Measurements from ENCODE around the gene UBE2U.

DNA sequence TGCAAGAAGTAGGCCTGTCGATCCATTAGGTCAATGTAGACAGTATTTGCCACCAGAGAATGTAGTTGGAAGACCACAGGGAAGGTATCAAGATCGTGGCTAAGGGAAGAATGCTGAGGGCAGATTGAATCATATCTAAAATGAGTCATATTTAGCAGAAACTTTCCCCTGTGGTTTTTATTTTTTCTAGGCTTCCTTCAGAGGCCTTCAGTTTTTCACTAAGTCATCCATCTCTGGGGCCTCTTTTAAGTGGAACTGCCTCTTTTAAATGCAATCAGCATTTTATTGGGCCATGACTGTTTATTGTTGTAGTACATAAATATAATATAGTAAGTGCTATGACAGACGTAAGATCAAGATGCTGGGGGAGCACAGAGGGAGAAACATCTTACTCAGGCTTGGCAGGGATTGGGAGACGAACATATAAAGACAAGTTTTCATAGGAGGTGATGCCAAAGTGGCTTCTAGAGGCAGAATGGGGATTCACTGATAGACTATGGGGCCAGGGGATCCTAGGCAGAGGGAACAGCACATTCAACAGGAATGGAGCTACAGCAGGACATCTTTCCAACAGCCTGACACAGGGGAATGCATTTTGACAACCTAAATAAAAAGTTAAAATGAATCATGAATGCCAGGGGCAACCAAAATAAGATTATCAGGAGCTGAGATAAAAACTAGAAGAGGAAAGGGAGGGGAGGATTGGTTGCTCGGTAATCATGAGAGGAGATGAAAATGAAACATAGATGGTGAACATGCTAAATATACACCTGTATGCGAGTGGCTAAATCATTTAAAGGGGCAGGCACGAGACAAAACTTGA lies 20.1 kb downstream of the UBE2U start:
- TF ChIP-seq CTCF (IDR thresholded peaks at IDR 0.05) (no peak), ZMAT4 (CRISPR knock-in tag; IDR thresholded peaks at IDR 0.05) (no peak), ATF2 (CRISPR knock-in tag; IDR thresholded peaks at IDR 0.05; ENCODE audit: borderline replicate concordance, low read depth) (no peak), TCF7 (CRISPR knock-in tag; IDR thresholded peaks at IDR 0.05; ENCODE audit: low read depth) (no peak), NR1H2 (CRISPR knock-in tag; IDR thresholded peaks at IDR 0.05) (no peak), CREM (CRISPR knock-in tag; IDR thresholded peaks at IDR 0.05) (no peak)
- TF ChIP-seq, protein P1, sequence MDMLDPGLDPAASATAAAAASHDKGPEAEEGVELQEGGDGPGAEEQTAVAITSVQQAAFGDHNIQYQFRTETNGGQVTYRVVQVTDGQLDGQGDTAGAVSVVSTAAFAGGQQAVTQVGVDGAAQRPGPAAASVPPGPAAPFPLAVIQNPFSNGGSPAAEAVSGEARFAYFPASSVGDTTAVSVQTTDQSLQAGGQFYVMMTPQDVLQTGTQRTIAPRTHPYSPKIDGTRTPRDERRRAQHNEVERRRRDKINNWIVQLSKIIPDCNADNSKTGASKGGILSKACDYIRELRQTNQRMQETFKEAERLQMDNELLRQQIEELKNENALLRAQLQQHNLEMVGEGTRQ (CRISPR knock-in tag; IDR thresholded peaks at IDR 0.05), result no peak
